Esophagus (tissue), 2 donors: ENCODE measurements around the gene HDLBP. TPM values are rescaled to one million over a fixed set of nuclear protein-coding genes. Genes with fewer than 3 reads are reported as not detected.
"Not testable (repeated sequence)": the region's sequence is repeated elsewhere in the genome, so short reads cannot be mapped to it uniquely, and the experiment has no call there.

Experiments used
- H3K27ac ChIP-seq, 2 donors: one replicate each; pipeline ENCODE4 v1.5.1; 2013; ENCODE audit warnings: low read depth in 2 of 2, mild to moderate bottlenecking in 2 of 2, inconsistent platforms in 1 of 2, low read length in 1 of 2, moderate library complexity in 1 of 2
- H3K27me3 ChIP-seq, 2 donors: one replicate each; pipeline ENCODE4 v1.6.1; 2013; ENCODE audit warnings: low read length in 2 of 2, control low read depth in 1 of 2, mild to moderate bottlenecking in 1 of 2; ENCODE audit not compliant: insufficient read depth in 2 of 2, control insufficient read depth in 1 of 2
- H3K36me3 ChIP-seq, 2 donors: one replicate each; pipeline ENCODE4 v1.6.1; 2013; ENCODE audit warnings: low read length in 1 of 2; ENCODE audit not compliant: control insufficient read depth in 2 of 2, insufficient read depth in 2 of 2
- H3K4me1 ChIP-seq, 2 donors: one replicate each; pipeline ENCODE4 v1.6.1; 2013; ENCODE audit warnings: low read length in 1 of 2; ENCODE audit not compliant: control insufficient read depth in 2 of 2, insufficient read depth in 2 of 2
- H3K4me3 ChIP-seq, 2 donors: one replicate each; pipeline ENCODE4 v1.5.1; 2013; ENCODE audit warnings: low read length in 2 of 2, mild to moderate bottlenecking in 2 of 2, low read depth in 1 of 2, moderate library complexity in 1 of 2
- H3K9me3 ChIP-seq, 2 donors: one replicate each; pipeline ENCODE4 v1.6.1; 2013; ENCODE audit warnings: mild to moderate bottlenecking in 2 of 2, low read depth in 1 of 2, low read length in 1 of 2, moderate library complexity in 1 of 2; ENCODE audit not compliant: control insufficient read depth in 2 of 2, insufficient read depth in 1 of 2
- WGBS, 2 donors: extraction: QIAGEN DNeasy Blood & Tissue Kit; methylation state at CpG; one replicate each; pipeline ENCODE4 v1.1.7; 2013; 5-methylcytosine and 5-hydroxymethylcytosine counted together
- polyA plus RNA-seq, 2 donors: library from polyadenylated mRNA; stranded (reverse); fragments of 200-250 nt; gene quantifications; one replicate each; pipeline ENCODE4 v1.2.3, GENCODE V29; 2013
- donor health status: healthy with polysubstance abuse.
- donor health status: Bipolar disorder and iron deficiency.

Gene HDLBP
- polyA plus RNA-seq, 2 donors: 158 to 197 TPM

GRCh38 chr2:241296767-241297166 is 18.7 kb downstream of the HDLBP start:
- H3K4me3 ChIP-seq: no peak overlapping the region
- no peak overlapping the region for H3K27ac ChIP-seq
- no peaks in the 10 kb centered on the region for H3K9me3 ChIP-seq
- WGBS, 2 donors: 88 to 95% methylated on average over 8 of the region's 8 CpGs
- H3K4me1 ChIP-seq: peaks cover 0 to 4% of the 10 kb centered on the region in 2 donors
- no peaks in the 10 kb centered on the region for H3K27me3 ChIP-seq
- no peaks in the 10 kb centered on the region for H3K36me3 ChIP-seq

GRCh38 chr2:241295326-241296095 is 20.0 kb downstream of the HDLBP start:
- Histone ChIP-seq H3K9me3 (no peaks in the 10 kb centered on the region), H3K27me3 (no peaks in the 10 kb centered on the region), H3K27ac (no peak overlapping the region), H3K36me3 (no peaks in the 10 kb centered on the region), H3K4me1 (peaks cover 0 to 4% of the 10 kb centered on the region in 2 donors), H3K4me3 (no peak overlapping the region)
- WGBS, 2 donors: 71 to 78% methylated on average over 7 of the region's 7 CpGs

GRCh38 chr2:241293378-241293797 is 22.1 kb downstream of the HDLBP start:
- not testable (repeated sequence) for H3K4me1 ChIP-seq, H3K9me3 ChIP-seq, H3K4me3 ChIP-seq, H3K27me3 ChIP-seq, H3K36me3 ChIP-seq
- H3K27ac ChIP-seq: peak overlapping the region in 1 of 2 donors; percentile 29
- WGBS, 2 donors: 58 to 69% methylated on average over 7 of the region's 7 CpGs

GRCh38 chr2:241291977-241292376 is 23.5 kb downstream of the HDLBP start:
- no peaks in the 10 kb centered on the region for H3K36me3 ChIP-seq
- 73 to 80% methylated on average over 6 of the region's 6 CpGs for WGBS, 2 donors

GRCh38 chr2:241291153-241291552 is 24.3 kb downstream of the HDLBP start:
- Histone ChIP-seq H3K9me3 (no peaks in the 10 kb centered on the region), H3K27ac (no peak overlapping the region), H3K27me3 (no peaks in the 10 kb centered on the region), H3K4me3 (no peak overlapping the region), H3K36me3 (no peaks in the 10 kb centered on the region), H3K4me1 (peaks cover 0 to 6% of the 10 kb centered on the region in 2 donors)
- 75 to 79% methylated on average over 6 of the region's 6 CpGs for WGBS, 2 donors

More at GRCh38 chr2:241291977-241292376, 23.5 kb downstream of the HDLBP start:
- Histone ChIP-seq H3K4me1 (peaks cover 0 to 6% of the 10 kb centered on the region in 2 donors), H3K9me3 (no peaks in the 10 kb centered on the region), H3K27ac (no peak overlapping the region), H3K27me3 (no peaks in the 10 kb centered on the region), H3K4me3 (no peak overlapping the region)

- 55 to 59% methylated on average over 3 of the region's 3 CpGs for WGBS, 2 donors
- Histone ChIP-seq H3K36me3 (no peaks in the 10 kb centered on the region), H3K4me1 (peaks cover 0 to 5% of the 10 kb centered on the region in 2 donors), H3K27me3 (no peaks in the 10 kb centered on the region), H3K27ac (no peak overlapping the region), H3K4me3 (no peak overlapping the region), H3K9me3 (no peaks in the 10 kb centered on the region)
Observed at GRCh38 chr2:241289597-241289996, 25.9 kb downstream of the HDLBP start.

GRCh38 chr2:241289053-241289452 is 26.4 kb downstream of the HDLBP start:
- Histone ChIP-seq H3K4me3 (no peak overlapping the region), H3K36me3 (no peaks in the 10 kb centered on the region), H3K27ac (no peak overlapping the region), H3K4me1 (peaks cover 0 to 5% of the 10 kb centered on the region in 2 donors), H3K9me3 (no peaks in the 10 kb centered on the region), H3K27me3 (no peaks in the 10 kb centered on the region)
- 62 to 64% methylated on average over 4 of the region's 4 CpGs for WGBS, 2 donors

- WGBS, 2 donors: 76 to 89% methylated on average over 3 of the region's 3 CpGs
- Histone ChIP-seq H3K9me3 (no peaks in the 10 kb centered on the region), H3K27me3 (no peaks in the 10 kb centered on the region), H3K4me1 (peaks cover 0 to 5% of the 10 kb centered on the region in 2 donors), H3K36me3 (no peaks in the 10 kb centered on the region), H3K4me3 (no peak overlapping the region), H3K27ac (no peak overlapping the region)
Observed at GRCh38 chr2:241288324-241288888, 27.1 kb downstream of the HDLBP start.

GRCh38 chr2:241286348-241287090 is 29.0 kb downstream of the HDLBP start:
- Histone ChIP-seq H3K4me1 (peaks cover 0 to 2% of the 10 kb centered on the region in 2 donors), H3K36me3 (no peaks in the 10 kb centered on the region), H3K27me3 (no peaks in the 10 kb centered on the region), H3K9me3 (no peaks in the 10 kb centered on the region), H3K4me3 (no peak overlapping the region), H3K27ac (no peak overlapping the region)
- WGBS, 2 donors: 94 to 95% methylated on average over 9 of the region's 9 CpGs
